Stimulated activated CD4-positive, alpha-beta T cell treated with anti-CD3 and anti-CD28 coated beads, Interleukin-2, amount 100 ng/mL, for 24 hours (primary cell): ENCODE results near the gene OR5J2.
"Not testable (repeated sequence)": the region's sequence is repeated elsewhere in the genome, so short reads cannot be mapped to it uniquely, and the experiment has no call there.

Experiments used
- DNase-seq, 2 donors: peaks; one replicate each; pipeline ENCODE4 v3.0.0-alpha.2; 2020

OR5J2 gene

DNA sequence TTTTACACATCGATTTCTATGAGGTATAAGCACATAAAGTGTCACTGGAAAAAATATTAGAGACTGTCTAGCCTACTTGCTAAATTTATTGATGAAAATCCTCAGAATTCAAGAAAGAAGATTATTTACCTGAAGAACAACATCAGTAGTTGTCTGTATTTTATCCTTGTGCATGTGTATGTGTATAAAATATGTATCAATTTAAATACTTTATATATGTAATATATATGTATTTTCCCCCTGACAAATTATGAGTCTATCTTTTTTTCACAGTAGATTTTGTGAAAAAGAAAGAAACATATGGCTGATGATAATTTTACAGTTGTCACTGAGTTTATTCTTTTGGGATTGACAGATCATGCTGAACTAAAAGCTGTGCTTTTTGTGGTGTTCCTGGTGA, at the start of gene OR5J2:
Gene OR5J2 (plus strand): TSS at position 301 of the 400 bp plus-strand sequence. CDS start 0 bp downstream, at position 301.
- DNase-seq, result no peak

DNA sequence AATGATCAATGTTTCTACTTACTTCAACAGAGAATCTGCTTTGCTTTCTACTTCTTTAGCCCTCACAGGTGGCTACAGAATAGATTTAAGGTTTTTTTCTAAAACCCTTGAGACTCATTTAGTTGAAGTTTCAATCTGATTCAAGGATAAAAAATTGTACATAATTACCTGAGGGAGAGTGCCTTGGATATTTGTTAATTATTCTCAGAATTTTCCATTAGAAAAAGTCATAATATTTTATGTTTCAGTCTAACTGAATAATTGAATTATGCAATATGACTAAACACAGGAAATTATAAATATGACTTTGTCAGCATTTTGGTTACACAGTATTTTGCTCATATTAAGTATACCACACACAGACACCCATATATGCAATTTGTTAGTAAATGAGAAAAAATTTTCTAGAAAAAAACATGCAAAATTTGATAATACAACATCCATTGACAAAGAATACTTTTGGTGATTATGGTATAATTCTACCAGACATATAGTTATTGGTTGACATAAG, 36.2 kb upstream of the OR5J2 start, which contains the start of gene OR8J3:
Gene OR8J3 (minus strand): TSS at position 51 of the 511 bp plus-strand sequence. CDS start 2,483 bp downstream, outside the sequence.
- no peak for DNase-seq

DNA sequence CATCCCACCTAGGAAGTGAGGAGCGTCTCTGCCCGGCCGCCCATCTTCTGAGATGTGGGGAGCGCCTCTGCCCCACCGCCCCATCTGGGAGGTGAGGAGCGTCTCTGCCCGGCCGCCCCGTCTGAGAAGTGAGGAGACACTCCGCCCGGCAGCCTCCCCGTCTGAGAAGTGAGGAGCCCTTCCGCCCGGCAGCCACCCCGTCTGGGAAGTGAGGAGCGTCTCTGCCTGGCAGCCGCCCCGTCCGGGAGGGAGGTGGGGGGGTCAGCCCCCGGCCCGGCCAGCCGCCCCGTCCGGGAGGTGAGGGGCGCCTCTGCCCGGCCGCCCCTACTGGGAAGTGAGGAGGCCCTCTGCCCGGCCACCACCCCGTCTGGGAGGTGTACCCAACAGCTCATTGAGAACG, 32.7 kb upstream of the OR5J2 start:
- DNase-seq, result not testable (repeated sequence)

DNA sequence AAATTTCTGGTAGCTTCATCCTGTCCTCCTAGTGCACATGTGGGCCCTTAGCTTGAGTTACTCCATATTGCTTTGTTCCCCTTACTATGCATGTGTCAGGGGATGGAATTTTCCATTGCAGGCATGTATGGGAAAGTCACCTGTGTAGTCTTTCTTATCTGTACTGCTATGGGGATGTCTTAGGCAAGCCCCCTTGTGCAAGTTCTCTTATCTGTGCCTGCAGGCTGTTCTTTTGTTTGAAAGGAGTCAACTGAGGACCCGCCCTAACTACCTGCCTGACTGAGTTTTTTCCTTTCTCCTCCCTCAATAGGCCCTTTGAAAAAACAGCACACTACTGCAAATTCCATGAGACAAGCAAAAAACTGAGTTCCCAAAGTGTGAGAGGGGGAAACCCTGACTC, 25.0 kb upstream of the OR5J2 start:
- no peak for DNase-seq

DNA sequence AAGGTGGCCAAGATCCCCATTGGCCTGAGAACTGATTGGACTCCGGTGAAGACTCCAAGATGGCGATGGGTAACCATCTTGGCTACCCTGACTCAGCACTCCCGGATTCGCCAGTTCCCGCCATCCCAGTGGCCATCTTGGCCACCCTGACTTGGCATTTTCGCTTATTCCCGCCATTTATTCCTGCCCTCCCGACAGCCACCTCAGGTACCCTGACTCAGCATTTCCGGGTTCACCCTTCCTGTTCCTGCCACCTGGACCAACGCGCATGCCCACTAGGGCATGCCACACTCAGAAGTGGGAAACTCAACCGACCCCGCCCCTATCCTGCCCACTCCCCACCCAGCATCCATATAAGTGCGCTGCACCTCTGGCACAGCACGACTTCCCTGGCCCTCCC, 24.1 kb upstream of the OR5J2 start:
- no peak for DNase-seq

DNA sequence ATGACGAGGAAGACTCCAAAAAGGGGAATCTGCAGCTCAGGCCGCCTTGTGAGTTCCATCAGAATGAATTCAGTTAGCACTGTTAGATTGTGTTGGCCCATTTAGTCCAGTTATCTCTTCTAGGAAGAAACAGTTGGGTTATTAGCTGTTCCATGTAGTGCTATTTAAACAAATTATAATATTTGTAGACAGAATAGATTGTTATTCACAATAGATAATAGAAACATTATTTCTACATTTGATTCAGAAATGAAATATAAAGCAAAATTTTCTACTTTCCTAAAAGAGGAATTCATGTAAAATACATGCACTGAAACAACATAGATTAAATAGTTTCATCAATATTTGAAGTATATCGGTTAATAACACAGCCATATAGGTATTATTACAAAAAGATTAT, 16.2 kb upstream of the OR5J2 start, which contains the start of gene OR8K5:
Gene OR8K5 (minus strand): TSS at position 101 of the 400 bp plus-strand sequence. CDS start 0 bp downstream, at position 101.
- DNase-seq, result no peak

DNA sequence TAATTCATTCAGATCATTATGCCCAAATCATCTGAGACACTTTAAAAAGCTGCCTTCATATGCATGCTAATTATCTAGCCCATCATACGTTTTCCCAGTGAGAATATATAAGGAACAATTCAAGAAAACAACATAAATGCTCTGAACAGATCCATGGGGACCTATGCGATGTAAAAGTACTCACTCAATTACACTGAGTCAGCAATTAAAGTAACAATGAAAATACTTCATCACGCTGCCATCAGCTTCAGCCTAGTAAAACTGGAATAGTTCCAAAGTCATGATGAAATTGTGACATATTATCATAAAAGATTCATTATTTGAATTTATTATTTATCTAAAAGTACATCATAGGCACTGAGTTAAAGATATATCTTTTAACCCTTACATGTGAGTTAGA, 12.6 kb upstream of the OR5J2 start:
- no peak for DNase-seq

DNA sequence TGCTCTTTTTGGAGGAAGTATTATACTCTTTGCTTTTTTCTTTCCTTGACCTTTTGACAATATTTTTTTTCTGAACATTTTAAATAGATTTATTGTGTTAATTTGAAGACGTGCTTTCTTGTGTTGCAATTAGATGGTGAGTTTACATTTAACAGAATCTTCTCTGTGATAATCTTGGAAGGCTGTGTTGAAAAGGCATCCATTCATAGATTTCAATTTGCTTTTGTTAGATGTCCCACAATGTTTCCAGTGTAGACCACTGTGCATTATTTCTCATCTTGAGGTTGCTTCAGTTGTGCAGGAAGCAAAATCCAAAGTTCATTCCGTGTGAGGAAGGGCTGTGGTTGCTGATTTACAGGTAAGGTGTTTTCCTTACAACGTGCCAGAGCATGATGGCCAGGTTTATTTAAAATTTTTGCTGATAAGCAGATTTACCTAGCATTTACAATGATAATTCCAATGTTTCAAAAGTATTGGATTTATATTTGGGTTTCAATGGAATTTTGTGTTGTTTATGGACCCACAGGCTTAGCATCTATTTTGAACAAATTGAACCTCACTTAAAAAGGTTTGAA, 4.1 kb upstream of the OR5J2 start:
- no peak for DNase-seq

DNA sequence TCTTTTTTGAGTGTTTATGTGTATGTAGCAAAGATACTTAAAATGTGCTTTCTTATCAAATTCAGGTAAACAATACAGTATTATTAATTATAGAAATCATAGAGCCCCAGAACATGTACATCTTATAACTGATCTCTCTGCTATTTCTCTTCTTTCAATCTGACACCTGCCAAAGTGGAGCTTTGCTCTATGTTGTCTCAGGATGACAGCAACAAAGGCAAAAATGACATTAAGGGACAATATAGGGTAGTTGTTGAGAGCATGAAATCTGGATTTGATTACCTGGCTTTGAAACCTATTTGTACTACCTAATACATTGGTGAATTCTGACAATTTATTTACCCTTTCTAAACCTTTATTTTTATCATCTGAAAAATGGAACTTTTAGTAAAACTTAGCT, 7.0 kb downstream of the OR5J2 start:
- no peak for DNase-seq

DNA sequence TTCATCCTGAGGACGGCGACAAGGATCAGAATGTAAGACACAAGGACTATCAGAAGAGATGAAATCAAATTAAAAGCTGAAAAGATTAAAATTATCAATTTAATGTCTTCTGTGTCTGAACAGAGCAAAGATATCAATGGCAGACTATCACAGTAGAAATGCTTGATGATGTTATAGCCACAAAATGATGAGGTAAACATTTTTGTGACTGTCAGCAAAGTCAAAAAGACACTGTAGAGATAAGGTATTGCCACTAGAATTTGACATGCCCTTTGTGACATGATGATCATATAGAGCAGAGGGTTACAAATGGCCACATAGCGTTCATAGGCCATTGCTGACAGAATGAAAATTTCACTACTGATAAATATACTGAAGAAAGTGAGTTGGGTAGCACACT, 12.2 kb downstream of the OR5J2 start:
- DNase-seq, result no peak

DNA sequence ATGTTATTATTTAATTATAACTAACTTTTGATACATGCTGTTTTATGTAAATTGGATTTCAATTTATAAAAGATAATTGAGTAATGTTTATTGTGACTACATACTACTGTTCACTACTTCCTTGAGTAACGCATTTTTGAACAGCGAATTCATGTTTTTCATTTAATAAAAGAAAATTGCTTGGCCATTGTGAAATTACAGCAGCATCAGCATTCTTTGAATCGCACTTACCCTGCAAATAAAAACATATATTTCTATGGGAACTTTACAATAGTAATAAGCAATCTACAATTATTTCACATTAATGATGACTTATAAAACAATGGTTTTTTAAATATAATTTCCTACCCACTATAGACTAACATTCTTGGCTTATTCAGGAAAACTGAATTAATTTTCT, 20.3 kb downstream of the OR5J2 start:
- DNase-seq, result no peak

DNA sequence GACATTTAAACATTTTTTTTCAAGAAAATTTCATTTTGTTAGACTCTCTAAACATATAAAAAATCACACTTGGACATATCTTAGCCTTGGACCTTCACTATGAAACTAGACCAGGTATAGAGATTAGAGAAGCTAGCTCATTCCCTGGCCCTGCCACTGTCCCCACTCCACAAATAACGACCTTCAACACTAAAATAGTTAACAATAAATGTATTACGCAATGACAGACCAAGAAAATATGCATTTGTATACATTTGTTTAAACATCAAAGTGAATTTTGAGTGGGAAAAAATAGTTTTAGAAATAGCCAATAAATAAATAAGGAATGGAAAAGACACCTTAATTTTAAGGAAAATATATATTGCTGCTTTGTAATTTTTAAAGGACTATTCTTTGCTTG, 20.9 kb downstream of the OR5J2 start:
- DNase-seq, result no peak

DNA sequence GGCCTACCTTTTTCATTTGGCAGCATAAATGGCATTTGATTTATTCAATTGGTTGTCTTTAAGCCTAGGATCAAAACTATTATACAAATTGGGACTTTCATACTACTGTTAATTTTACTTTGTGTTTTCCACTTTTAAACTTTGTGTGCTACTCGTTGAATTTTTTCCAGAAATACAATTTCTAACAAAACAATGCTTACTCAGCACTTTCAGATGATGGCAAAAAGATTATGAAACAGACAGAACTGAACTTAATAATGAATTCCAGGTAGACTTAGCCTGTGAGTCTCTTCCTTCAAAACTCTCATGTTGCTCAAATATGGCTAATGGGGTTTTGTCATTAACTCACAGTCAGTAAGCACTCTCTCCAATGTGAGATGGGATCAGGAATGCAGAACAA, 31.4 kb downstream of the OR5J2 start:
- DNase-seq, result no peak

DNA sequence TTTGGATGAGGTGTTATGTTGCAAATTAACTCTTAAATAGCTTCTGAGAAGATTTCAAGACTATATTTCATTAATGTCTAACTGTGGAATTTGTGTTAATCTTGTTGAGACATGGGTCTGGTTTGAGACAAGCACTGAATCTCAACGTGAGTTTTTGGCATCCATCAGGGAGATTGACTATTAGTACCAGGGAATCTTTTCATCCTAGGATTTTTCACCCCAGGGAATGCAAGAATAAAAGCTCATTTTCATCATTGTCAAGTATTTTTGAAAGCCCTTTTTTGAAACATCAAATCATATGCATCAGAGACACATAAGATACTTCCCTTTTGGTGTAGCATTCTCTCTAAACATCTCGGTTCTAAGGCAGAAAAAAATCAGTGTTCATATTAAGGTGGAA, 38.1 kb downstream of the OR5J2 start:
- no peak for DNase-seq

DNA sequence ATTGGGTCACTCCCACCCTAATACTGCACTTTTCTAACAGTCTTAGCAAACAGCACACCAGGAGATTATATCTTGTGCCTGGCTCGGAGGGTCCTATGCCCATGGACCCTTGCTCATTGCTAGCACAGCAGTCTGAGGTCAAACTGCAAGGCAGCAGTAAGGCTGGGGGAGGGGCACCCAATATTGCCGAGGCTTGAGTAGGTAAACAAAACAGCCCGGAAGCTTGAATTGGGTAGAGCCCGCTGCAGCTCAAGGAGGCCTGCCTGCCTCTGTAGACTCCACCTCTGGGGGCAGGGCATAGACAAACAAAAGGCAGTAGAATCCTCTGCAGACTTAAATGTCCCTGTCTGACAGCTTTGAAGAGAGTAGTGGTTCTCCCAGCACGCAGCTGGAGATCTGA, 43.3 kb downstream of the OR5J2 start:
- not testable (repeated sequence) for DNase-seq
